Fibroblast of skin of right quadriceps (primary cell): Measurements from ENCODE around the gene IMMT.

Experiments
- DNase-seq: peaks from one replicate; pipeline ENCODE4 v3.0.0-alpha.2; 2013

IMMT gene

DNA sequence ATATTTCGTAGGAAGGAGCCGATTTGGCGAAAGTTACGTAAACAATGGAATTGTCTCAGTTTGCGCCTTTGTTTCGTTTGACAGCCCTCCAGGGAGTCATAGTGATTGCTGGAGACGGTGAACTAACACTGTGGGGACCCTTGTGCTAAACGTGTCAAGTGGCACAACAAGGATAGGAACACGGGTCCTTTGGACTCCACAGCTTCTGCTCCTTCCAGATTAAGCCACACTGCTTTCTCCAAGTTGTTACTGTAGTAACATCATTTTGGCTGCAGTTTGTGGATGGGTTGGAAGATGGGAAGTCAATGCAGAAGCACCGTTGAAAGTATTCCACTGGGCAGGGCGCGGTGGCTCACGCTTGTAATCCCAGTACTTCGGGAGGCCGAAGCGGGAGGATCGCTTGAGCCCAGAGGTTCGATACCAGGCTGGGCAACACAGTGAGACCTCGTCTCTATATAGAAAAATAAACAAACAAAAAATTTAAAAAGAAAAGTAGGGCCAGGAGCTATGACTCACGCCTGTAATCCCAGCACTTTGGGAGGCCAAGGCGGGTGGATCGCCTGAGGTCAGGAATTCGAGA, 636 bp upstream of the IMMT start:
- no peak for DNase-seq

DNA sequence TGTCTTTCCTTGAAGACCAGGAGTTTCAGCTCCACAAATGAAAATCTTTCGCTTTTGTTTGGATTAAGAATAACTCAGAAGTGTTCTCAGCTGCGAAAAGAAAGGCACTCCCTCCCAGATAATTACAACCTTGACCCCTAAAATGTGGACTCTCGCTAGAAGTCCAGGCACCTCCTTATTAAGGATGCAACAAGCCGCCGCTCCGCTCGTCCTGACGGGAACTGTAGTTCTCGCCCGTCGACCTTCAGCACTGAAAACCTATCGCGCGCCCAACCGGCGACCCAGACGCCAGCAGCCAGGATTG, 559 bp downstream of the IMMT start:
- no peak for DNase-seq

DNA sequence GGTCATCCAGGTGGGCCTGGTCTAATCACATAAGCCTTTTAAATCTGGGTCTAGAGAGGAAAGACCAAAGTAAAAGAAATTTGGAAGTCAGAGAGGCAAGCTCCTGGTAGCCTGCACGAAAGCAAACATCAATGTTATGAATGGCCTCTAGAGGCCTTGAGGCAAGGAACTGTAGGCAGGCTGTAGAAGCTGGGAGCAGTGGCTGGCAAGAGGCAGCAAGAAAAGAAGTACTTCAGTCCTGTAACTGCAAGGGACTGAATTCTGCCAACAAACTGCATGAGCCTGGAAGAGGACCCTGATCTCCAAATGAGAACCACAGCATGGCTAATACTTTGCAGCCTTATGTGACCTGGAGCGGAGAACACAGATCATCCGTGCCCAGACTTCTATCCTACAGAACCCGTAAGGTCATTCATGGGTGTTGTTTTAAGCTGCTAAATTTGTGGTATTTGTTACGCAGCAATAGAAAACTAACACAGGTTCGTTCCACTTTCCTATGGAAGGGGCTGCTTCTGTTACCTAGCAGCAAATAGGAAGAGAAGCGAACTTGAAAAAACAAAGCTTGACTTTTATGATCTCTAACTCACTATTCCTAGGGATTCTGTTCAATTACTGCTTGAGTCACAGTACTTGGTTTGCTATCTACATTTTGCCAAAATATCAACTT, 1.2 kb downstream of the IMMT start:
- DNase-seq: no peak

DNA sequence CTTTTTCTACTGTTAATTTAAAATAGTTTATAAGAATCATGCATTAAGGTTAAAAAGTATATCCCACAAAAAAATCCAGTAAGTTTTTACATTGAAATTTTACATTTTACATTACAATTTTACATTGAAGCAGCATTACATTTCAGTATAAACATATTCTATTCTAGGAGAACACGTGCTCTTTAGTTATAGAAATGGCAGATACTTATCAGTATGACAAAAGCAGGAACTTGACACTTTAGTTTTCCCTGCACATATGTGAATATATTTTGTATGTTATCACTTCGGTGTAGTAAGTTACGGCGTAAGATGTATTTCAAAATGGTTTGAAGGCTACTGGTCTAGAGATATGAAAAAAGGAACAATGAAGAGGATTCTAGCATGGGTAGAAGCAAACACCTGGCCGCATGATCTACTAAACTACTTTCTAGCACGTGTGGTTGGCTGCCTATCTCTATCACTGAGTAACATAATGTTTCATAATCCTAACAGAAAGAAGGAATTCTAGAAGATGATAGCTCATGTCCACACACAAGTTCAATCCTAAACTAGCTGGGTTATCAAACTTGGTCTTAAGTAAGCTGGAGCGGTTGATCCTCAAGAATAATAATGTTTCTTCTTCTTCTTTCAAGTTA, 5.4 kb downstream of the IMMT start:
- DNase-seq: no peak

DNA sequence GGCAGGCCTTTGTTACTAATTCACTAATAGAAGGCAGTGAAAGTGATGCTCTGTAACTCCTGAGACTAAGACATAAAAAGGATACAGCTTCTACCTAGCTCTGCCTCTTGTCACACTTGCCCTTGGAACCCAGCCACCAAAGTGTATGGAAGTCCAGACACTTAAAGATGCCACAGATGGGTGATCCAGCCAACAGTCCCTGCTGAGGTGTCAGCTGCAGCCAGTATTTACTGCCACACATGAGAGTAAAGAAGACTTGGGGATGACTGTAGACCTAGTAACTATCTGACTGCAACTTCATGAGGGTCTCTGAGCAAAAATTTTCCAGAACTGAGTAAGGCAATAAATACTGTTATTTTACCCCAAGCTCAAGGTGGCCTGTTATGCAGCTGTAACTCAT, 8.8 kb downstream of the IMMT start:
- no peak for DNase-seq

DNA sequence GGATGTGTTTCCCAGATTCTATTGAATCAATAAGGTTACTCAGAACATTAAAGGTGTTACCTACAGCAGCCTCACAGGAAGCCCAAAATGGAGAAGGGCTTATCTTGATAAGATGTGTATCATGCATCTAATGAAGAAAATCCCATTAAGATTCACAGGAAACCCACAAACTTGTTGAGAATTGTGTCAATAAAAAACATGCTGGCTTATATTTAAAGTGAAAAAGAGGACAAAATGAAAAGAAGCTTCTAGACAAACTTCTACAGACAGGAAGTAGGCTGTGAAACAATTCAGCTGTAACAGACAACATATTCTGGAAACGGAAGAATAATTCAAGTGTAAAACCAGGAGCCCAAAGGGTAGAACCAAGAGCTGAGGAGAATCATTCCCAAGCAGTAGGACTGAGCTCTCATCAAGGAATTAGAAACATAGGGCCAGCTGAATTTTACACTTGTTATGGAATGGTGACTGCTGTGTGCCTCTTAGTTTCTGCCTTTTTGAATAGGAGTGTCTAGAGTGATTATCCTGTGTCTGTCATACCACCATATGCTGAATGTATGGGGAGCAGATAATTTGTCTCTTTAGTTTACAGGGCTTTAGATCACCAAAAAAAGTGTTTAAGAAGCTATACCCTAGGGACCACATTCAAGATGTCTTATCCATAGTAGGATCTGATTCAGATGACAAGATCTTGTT, 9.6 kb downstream of the IMMT start:
- no peak for DNase-seq

DNA sequence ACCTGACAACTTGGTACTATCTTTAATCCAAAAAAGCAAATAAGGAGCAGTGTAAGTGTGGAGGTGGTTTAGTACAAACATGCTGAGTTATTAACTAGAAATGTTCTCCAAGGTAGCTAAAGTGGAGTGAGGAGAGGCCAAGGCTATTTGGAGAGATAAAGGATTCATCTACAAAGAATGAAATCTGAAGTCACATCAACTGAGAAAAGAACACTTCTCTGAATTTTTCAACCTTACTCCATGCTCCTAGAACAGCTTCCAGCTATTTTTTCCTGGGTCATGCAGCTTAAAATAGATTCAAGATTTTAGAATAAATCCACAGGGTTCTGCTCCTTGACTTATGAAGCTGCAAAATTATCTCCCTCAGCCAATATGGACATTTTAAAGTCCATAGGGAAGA, 18.7 kb downstream of the IMMT start:
- no peak for DNase-seq

DNA sequence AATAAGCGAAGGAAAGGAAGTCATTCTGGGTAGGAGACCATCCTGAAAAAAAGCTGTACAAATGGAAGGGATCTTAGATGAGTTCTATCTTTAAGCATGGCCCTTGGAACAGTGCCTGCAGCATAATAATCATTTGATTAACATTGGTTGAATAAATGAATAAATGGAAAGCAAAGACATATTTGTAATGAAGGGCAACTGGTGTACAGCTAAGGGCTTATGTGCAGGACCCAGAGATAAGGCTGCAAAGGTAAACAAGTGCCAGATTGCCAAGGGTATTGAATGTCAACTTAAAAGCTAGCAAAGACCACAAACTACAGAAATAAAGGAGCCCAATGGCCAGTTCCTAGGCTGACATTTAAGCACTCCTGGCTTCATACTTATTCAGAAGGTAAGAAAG, 19.4 kb downstream of the IMMT start:
- no peak for DNase-seq

DNA sequence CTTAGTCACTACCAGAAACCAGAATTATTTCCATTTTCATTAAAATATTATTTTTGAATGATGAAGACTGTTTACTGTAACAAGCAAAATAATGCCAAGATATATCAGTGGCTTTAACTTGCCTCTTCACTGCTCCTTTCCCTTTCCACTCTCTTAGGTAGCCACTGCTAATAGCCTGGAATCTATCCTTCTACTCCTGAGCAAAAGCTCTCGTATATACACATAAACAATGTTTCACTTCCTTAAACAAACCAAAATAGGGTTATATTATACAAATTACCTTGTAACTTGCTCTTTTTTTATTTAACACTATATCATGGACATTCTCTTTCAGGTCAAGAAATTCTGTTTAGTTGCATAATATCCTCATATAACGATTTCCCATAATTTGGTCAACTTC, 20.8 kb downstream of the IMMT start:
- DNase-seq: no peak

DNA sequence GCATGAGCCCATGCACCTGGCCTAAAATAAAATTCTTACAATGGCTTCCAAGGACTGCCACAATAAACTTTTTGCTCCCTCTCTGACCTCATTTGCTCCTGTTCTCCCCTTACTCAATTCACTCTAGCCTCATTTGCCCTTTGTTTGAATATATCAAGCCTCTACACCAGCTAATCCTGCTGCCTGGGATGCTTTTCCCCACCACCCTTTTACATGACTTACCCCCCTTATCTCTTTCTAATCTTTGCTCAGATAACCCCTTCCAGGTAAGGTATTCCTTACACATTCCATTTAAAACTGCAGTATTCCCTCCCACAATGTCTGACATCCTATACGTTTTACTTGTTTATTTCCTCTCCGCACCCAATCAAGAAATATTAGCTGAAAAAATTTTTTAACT, 22.7 kb downstream of the IMMT start:
- no peak for DNase-seq

DNA sequence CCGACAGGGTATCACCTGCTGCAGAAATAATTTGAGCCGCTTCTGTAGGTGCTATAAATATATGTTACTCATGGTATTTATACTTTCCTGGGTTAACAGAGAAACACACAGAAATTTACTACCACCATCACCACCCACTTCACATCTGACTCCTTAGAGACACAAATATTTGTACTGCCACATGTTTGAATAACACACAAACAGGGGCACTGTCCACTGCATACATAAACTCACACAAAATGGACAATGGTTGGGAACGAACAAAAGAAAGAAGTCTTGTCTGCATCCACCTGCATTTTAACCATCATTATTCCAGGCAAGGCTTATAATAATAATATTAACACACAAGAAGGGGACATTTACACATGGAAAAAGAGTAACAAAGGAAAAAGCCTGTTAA, 24.0 kb downstream of the IMMT start:
- DNase-seq: no peak

DNA sequence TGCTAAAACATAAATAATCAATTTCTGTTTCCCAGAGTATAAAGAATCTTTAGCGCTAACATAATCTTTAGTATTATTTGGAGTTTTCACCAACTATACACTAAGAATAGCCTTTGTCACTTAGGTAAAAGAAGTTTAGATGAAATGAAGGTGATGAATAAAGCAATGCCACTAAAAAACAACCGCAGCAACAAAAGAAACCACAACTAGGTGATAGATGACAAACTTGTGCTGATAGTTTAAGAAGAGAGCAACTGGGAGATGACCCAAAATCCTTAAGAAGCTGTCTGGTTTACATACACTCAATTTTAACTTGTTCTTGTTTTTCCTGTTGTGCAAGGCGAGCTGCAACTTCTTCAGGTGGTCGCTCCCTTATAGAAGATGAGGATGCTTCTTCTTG, 24.8 kb downstream of the IMMT start:
- no peak for DNase-seq

DNA sequence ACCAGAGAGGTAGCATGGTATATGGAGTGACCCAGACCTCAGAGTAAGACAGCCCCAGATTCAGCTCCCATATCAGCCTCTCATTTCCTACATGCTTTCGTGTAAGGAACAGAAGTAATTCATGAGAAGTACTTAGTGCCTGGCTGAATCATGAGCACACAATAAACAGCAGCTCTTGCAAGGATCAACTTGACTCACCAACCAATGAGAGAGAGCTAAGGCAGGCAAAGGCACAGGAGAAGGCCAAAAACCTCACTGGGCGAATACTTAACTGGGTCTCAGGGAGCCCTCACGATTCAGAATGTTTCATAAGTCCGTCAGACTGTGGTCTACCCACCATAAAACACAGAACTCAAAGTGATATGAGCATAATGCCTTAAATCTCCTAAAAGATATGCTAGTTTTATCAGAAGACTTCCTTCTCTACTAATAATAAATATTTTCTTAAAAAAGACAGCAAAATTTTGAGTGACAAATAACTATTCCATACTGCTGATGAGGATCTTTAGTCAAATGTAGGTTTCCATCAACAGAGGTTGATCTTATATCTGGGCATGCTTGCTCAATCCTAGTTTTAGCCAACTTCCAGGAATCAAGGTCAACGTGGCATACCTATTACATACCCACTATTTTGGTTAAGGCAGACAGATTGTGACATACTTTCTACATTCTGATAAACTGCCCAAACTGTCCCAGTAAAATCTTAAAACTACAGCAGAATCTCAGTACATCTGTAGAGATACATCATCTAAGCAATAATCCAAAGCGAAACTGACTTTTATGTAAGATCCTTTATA, 34.9 kb downstream of the IMMT start:
- no peak for DNase-seq

DNA sequence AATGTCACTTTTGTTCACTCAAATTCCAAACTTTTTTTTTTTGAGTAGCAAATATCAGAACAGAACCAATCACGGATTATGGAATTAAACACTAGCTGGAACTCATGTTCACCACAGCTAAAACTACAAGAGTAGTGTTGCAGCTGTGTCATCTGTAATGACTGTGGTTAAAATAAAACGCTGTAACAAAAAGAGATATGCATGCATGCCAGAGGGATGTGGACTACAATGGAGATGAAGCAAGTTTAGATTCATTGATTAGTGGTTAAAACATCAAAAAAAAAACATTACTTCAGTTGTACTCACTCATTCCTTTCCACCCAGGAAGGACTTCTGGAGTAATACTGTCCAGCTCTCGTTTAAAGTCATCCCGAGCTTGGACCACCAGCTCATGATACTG, 37.0 kb downstream of the IMMT start:
- DNase-seq: no peak

DNA sequence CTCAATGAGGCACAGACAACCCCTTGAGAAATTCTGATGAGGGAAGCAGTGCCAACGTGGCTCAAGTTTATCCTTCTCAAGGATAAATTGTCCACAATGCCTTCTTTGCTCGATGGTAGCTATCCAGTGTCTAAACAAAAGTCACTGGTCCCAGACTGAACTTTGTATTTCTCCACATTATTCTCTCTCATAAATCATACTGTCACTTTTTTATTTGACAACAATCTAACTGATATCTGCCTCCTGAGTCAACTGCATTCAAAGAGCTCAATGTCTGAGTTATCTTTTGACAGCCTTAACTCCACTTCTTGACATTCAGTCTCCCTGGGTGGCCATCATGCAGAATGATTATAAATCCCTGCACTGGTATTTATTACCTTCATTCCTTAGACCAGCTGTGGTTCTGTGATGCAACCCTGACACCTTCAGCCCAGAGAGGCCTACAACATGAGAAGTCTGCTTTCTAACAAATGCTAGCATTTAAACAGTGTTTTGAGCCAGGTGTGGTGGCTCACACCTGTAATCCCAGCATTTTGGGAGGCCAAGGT, 38.2 kb downstream of the IMMT start:
- DNase-seq: no peak

DNA sequence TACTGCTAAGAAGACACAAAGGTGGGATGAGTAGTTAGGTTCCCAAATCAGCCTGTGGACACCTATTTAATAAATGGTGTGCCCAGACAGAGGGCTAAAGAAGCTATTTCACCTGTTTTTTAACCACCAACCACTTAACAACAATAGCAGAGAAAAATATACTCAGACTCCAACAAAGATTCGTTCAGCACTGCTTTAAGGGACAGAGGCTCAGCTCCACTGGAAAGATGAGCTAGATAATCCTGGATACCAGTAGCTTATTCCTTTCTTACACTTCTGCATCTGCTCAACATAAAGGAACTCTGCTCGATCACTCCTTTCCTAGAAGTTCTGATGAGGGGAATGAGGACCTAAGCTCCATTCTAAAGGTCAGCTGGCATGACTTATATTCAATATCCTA, 44.8 kb downstream of the IMMT start:
- no peak for DNase-seq

DNA sequence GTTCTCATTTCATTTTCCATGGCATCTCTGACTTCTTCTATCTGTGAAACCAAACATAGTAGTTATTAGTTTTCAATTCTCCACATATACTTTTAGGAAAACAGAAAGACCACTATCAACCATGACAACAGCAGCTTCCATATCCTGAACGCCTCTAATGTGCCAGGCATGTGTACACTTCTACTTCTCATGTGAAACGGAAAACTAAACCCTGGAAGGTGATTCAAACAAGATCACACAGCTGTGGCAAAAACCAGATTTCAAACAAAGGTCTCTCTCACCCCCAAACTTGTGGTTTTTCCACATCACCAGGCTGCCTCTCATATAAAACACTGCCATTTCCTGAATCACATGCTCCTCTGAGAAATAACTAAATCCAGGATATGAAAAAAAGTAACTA, 47.5 kb downstream of the IMMT start:
- no peak for DNase-seq

DNA sequence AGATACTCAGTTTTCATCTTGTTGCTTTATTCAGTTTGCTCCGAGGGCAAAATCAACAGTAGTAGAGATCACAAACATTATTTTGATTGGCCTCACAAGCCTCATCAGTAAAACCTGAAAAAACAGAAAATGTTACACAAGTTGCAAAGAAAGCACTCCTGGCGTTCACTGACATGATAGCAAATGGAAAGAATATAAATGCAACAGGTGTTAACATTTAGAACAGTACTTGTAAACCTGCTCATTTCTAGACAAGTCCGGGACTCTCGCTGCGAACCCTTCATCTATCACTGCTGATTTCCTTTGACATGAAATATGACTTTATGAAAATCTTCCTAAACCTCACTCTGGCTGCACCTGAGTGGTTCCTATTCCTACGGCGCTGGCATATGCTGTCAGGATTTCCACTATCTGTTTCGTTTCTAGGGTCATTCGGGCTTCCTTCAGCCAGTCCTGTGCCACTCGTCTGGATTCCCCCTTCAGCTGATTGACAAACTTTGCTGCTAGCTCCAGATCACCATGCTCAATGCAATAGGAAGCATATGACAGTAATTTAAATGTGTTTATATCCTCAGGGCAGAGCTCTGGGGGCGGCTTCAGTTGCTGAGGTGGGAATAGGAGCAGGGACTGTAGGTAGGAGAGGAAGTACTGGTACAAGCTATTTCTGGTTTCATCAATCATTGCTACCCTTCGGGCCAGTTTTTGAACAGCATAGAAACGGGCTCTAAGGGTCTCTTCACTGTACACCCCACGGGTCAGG, 51.2 kb downstream of the IMMT start:
- no peak for DNase-seq

DNA sequence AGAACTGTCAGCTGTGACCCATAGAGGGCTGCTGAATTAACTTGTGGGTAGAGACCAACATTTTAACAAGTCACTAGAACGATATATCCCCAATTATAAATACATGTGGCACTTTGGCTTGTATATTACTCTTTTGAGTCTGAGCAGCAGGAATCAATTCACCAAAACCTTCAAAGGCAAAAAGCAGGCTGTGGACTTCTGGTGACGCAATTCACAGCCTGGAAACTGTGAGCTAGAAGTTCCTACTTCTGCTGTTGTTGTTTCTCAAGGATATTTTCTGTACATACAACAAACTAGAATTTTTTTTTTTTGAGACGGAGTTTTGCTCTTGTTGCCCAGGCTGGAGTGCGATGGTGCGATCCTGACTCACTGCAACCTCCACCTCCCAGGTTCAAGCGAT, 52.0 kb downstream of the IMMT start:
- DNase-seq: no peak

DNA sequence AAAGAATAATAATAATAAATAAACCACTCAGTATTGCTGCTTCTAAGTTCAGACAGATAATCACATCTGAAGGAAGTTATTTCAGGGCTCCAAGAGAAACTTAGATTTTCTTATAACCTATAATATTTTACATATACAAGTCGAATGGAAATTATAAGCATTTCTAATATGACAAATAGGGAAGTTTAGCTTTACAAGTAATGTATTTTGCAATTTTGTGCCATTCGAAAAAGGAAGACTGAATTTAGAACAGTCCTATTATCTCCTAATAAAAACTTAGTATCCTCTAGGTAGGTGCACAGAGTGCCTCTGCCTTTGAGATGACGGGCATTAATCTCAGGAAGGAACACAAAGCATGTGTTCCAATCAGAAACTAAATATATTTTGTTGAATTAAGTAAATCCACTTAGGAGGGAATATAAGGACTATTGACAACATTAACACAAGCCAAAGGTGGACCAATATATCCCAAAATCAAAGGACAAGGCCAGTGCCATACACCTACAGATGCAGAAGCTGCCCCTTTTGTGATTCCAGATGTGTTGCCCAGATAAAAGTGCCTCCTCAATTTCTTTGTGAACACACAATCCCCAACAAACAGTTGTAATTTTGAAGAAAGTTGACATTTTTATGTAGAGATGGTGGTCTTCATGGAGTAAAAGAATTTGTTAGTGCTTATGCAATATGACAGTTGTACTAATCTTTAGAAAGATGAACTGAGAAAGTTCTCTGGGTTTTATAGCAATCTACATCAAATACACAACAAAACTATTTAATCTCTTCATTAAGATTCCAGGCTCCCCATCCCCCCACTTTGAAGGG, 52.6 kb downstream of the IMMT start:
- no peak for DNase-seq

DNA sequence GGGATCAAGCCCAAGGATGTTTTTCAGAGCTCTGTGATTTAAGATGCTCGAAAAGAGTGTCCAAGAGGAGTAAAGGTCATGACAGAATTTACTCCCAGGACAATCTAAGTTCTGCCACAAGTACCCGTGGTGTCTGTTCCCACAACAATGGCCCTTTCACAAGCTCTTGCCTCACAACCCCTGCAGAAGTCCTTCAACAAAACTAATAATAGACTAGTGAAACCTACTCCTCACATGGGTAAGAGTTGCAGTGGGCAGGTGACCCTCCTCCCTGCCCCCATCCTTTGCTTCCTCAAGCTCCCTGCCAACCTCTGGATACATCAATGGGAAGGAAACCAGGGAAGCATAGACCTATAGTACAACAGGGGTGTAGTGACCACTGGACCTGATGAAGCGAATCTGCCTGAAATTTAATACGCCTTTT, 54.3 kb downstream of the IMMT start:
- DNase-seq: no peak

DNA sequence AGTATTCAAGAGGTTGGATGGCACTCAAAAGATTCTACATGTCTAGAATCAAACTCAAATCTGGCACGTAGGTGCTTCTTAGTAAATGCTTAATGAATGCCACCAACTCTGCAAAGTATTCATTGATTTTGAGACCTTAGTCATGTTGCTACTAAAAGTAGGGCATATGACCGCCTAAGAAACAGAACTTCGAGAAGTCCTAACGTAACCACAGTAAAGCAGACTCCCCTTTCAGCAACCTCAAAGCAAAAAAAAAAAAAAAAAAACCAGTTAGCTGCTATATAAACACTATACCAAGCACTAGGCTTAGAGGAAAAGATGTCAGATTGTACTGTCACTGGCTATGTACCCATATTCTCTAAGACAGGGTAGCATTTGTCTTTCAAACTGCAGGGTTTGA, 55.3 kb downstream of the IMMT start:
- no peak for DNase-seq
